Stimulated activated CD4-positive, alpha-beta T cell treated with anti-CD3 and anti-CD28 coated beads, Interleukin-15, amount 100 ng/mL, for 48 hours (primary cell): ENCODE data around the gene HECTD3.
"Not testable (repeated sequence)": the region's sequence is repeated elsewhere in the genome, so short reads cannot be mapped to it uniquely, and the experiment has no call there.

Experiments
- DNase-seq, 2 donors: peaks; one replicate each; pipeline ENCODE4 v3.0.0-alpha.2; 2020; ENCODE audit warnings: low read depth in 2 of 2

Gene HECTD3

GRCh38 chr1:45014321-45015028 is 3.4 kb upstream of the HECTD3 start:
- DNase-seq: peak; percentile 68

DNA sequence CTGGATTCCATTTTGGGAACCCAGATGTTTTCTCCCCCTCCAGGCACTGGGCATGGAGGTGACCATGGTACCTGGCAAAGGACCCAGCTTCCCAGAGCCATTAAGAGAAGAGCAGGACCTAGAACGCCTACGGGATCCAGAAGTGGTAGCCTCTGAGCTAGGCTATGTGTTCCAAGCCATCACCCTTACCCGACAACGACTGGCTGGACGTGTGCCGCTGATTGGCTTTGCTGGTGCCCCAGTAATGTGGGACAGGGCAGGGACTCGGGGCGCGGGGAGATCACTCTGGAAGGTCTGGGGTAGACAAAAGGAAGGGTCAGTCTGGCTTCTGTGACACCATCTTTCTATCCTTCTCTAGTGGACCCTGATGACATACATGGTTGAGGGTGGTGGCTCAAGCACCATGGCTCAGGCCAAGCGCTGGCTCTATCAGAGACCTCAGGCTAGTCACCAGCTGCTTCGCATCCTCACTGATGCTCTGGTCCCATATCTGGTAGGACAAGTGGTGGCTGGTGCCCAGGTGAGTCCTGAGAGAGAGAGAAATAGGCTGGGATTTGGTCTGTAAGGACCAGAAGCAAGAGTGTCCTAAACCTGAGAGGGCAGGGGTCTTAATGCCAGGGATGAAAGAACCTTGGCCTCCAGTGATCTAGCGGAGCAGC is 2.6 kb upstream of the HECTD3 start:
- DNase-seq: no peak

GRCh38 chr1:45012639-45013278 is 1.6 kb upstream of the HECTD3 start:
- no peak for DNase-seq

- DNase-seq: peak; percentile 87 to 91
Measured at GRCh38 chr1:45011837-45012638, 914 bp upstream of the HECTD3 start, which contains the start of gene UROD. Gene UROD, plus strand, starts transcription at chr1:45012254. Its CDS starts 12 bp downstream, at chr1:45012266.

- peak in 1 of 2 donors; percentile 19 for DNase-seq
Measured at GRCh38 chr1:45009956-45010854, 919 bp downstream of the HECTD3 start.

DNA sequence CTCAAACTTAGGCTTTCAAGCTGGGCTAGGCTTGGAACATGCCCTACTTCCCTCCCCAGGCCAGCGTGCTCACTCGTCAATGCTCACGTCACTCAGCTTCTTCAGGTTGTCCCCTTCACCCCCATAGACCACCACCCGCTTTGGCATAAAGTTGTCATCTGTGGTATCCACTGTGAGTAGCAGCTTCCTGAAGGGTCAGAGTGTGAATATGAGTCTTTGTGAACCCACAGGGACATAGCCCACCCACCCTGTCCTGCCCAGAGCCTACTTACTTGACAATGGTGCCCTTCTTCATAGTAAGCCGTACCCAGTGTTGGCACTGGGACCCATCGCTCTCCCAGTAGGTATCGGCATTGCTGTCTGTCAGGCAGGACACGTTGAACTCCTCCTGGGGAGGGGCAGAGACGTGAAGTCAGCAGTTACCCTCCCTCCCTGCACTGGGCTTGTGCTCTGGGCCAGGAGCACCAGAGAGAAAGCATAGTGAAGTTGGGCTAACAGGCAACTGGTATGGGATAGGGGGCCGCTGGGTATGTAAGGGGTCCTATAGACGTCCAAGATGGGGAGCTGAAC is 1.7 kb downstream of the HECTD3 start:
- DNase-seq: no peak

- DNase-seq: no peak
Measured at GRCh38 chr1:45008516-45008915, 2.6 kb downstream of the HECTD3 start.

DNA sequence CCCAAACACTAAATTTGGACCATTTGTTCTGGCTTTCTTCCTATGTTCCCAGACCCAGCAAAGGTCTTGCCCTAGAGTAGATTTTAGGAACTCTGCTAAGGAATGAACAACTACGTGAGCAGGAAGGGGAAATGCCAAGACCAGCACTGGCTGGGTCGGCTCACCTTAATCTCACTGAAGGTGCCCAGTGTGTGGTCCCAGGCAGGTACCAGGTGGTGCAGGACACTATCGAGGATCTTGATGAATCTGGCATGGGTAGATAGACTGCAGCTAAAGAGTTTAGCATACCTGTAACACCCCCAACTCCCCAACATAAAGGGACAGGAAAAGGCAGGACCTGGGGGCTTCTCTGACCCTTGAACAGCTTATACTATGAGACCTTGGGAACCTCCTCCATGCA is 3.0 kb downstream of the HECTD3 start:
- DNase-seq: no peak

DNA sequence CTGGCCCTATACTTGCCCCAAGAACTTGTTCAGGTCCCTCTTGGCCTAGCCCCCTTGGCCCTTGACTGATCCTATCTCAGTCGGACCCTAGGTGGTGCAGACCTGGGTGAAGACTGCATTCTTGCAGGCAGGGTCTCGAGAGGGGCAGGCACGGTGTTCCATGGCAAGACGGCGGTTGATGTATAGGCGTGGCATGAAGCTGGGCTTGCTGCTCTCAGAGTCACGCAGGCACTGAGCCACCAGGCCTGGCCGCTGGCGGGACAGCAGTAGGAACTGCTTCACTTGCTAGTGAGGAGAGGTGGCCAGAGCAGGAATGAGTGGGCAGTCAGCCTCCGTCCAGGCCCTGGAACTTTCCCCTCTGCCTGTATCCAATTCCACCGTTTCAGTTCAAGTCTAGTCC is 3.8 kb downstream of the HECTD3 start:
- DNase-seq: no peak

DNA sequence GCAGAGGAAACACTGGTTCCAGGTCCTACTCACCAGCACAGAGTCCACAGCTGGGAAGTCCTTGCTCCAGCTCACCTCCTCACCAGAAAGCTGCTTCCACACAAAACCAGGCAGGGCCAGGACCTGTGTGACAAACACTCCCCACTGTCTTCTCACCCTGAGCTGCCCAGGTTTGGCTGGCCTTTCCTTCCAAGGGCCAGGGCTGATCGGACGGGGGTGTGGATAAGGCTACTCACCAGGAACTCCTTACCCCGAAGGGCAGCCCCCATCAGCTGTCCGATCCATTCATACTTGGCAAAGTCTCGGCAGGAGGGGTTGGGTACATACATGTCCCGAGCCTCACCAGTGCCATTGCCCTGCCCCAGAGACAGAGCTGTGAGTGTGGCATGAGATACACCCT is 5.4 kb downstream of the HECTD3 start:
- no peak for DNase-seq

- no peak for DNase-seq
Measured at GRCh38 chr1:45004281-45004920, 6.7 kb downstream of the HECTD3 start.

DNA sequence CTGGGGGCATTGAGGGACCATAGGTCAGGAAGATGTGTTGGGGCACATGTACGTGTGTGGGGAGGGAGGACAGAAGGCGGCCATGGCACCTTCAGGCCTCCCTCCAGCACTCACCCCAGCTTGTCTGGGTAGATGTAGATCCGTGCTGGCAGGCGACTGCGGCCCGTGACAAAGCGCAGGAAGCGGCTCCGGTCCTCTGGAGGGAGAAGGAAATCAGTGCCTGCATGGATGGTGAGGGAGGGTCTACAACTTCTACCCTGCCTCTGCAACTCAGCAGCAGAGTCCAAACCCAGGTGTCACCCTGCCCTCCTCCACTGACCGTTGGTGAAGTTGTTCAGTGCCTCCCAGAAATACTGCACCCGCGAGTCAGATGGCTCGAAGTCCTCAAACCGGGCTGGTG is 7.4 kb downstream of the HECTD3 start:
- DNase-seq: no peak

GRCh38 chr1:45002650-45003645 is 8.2 kb downstream of the HECTD3 start:
- no peak for DNase-seq

GRCh38 chr1:45001576-45001975 is 9.5 kb downstream of the HECTD3 start:
- not testable (repeated sequence) for DNase-seq

DNA sequence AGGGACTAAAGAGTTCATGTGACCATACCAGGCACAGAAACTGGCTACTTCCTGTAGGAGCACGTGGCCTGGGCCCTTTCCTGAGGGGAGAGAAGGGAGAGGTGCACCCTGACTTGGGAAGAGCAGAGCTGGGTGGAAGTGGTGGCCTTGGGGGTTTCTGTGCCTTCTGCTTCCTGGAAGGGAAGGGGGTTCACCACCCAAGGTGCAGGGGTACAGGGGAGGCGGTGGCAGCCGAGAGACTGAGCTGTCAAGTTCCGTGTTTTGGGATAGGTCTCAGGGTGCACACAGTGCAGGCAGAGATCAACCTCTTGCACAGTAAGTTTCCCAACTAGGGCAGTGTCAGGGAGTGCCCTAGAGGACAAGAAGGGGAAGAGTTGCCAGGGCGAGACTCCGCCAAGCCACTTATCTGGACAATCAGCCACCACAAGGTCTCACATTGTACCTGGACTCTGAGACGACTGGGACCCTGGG is 10.1 kb downstream of the HECTD3 start:
- no peak for DNase-seq

GRCh38 chr1:44999232-44999631 is 11.9 kb downstream of the HECTD3 start:
- DNase-seq: no peak

GRCh38 chr1:44995467-44996238 is 15.5 kb downstream of the HECTD3 start:
- DNase-seq: no peak

DNA sequence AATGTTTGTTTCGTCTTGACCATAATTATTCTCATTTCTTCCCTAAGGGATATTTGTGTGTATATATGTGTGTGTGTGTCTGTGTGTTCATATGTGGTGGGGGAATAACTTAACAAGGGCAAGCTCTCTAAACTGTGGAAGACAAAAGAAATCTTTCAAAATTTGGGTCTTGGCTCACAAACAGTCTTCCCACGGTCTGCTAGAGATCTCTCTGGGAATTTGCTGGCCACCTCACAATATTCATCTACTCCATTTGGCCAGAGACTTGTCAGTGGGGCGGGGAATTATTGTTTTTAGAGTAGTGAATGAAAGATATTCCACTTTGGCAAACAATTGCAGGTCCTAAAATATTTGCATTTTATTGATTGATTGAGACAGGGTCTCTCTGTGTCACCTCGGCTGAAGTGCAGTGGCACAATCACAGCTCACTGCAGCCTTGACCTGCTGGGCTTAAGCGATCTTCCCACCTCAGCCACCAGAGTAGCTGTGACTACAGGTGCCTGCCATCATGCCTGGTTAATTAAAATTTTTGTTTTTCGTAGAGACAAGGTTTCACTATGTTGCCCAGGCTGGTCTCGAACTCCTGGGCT is 16.7 kb downstream of the HECTD3 start:
- DNase-seq: no peak
